SK-N-SH (cell line): Measurements from ENCODE around the gene FAM76A. TPM values are rescaled to one million over a fixed set of nuclear protein-coding genes. Genes with fewer than 3 reads are reported as not detected.

Source experiments
- CTCF ChIA-PET: fragments of 300-600, 350-600 bp; formaldehyde crosslinking; extraction: SDS; loops from one replicate; lab custom pipeline; 2021; lab: Yijun Ruan, JAX
- POLR2A ChIA-PET: fragments of 350-600 bp; sonication (Branson Sonifier 250); formaldehyde crosslinking; extraction: SDS; loops from one replicate; lab custom pipeline; 2020; ENCODE audit warnings: antibody characterized with exemption, inconsistent platforms; lab: Yijun Ruan, JAX
- DNase-seq: peaks from one replicate; pipeline ENCODE4 v3.0.0; 2012
- H2AFZ ChIP-seq: fragments of 200-600 bp; sonication (generic); 2 replicates; pipeline ENCODE4 v1.8.1; 2016; ENCODE audit warnings: antibody characterized with exemption, mild to moderate bottlenecking, low read depth
- H3F3A ChIP-seq: fragments of 200-600 bp; sonication (generic); replicated peaks from 2 replicates; pipeline ENCODE3; 2016; ENCODE audit warnings: antibody characterized with exemption, mild to moderate bottlenecking; ENCODE audit not compliant: insufficient read depth
- H3K27ac ChIP-seq, 2 experiments: fragments of 200-500 bp in 1 of 2; fragments of 200-600 bp in 1 of 2; sonication (Bioruptor generic) in 1 of 2; sonication (generic), shearing (Covaris generic) in 1 of 2; 2 replicates each; pipeline versions ENCODE4 v1.5.1 to v1.6.1; 2014 to 2016; ENCODE audit warnings: low read depth in 2 of 2, inconsistent platforms in 1 of 2, low read length in 1 of 2, mild to moderate bottlenecking in 1 of 2, mixed read lengths in 1 of 2
- H3K27me3 ChIP-seq: fragments of 200-600 bp; sonication (generic), shearing (Covaris generic); 2 replicates; pipeline ENCODE4 v1.6.1; 2016; ENCODE audit warnings: mixed run types; ENCODE audit not compliant: insufficient read depth
- H3K36me3 ChIP-seq, 2 experiments: fragments of 200-500 bp in 1 of 2; fragments of 200-600 bp in 1 of 2; sonication (Bioruptor generic) in 1 of 2; sonication (generic) in 1 of 2; replicated peaks in 1 of 2; 2 replicates each; pipeline versions ENCODE3 to v1.5.1; 2014 to 2016; ENCODE audit warnings: low read length in 1 of 2, mild to moderate bottlenecking in 1 of 2; ENCODE audit not compliant: insufficient read depth in 2 of 2, control insufficient read depth in 1 of 2
- H3K4me1 ChIP-seq, 2 experiments: fragments of 200-500 bp in 1 of 2; fragments of 200-600 bp in 1 of 2; sonication (Bioruptor generic) in 1 of 2; sonication (generic), shearing (Covaris generic) in 1 of 2; 2 replicates each; pipeline versions ENCODE4 v1.5.1 to v1.6.1; 2014 to 2016; ENCODE audit warnings: low read depth in 1 of 2, low read length in 1 of 2, mixed run types in 1 of 2; ENCODE audit not compliant: insufficient read depth in 2 of 2, control insufficient read depth in 1 of 2
- H3K4me2 ChIP-seq: fragments of 200-600 bp; sonication (generic), shearing (Covaris generic); 2 replicates; pipeline ENCODE4 v1.6.1; 2017; ENCODE audit warnings: mixed run types
- H3K4me3 ChIP-seq, 2 experiments: fragments of 200-500 bp in 1 of 2; fragments of 200-600 bp in 1 of 2; sonication (Bioruptor generic) in 1 of 2; sonication (generic), shearing (Covaris generic) in 1 of 2; 2 replicates each; pipeline versions ENCODE4 v1.5.1 to v1.8.1; 2014 to 2016; ENCODE audit warnings: low read depth in 2 of 2, inconsistent platforms in 1 of 2, low read length in 1 of 2, mild to moderate bottlenecking in 1 of 2, mixed read lengths in 1 of 2, moderate library complexity in 1 of 2
- H3K79me2 ChIP-seq: fragments of 200-600 bp; sonication (generic); 2 replicates; pipeline ENCODE4 v1.8.1; 2017; ENCODE audit warnings: mild to moderate bottlenecking; ENCODE audit not compliant: insufficient read depth
- H3K9ac ChIP-seq: fragments of 200-600 bp; sonication (generic); 2 replicates; pipeline ENCODE4 v1.6.1; 2017; ENCODE audit warnings: mixed run types
- H3K9me2 ChIP-seq: fragments of 200-600 bp; sonication (generic); 2 replicates; pipeline ENCODE4 v1.6.1; 2017; ENCODE audit warnings: mixed run types
- H3K9me3 ChIP-seq: fragments of 200-600 bp; sonication (generic); 2 replicates; pipeline ENCODE4 v1.6.1; 2017; ENCODE audit warnings: mixed run types, mild to moderate bottlenecking, moderate library complexity
- H4K20me1 ChIP-seq: fragments of 200-600 bp; sonication (generic); 2 replicates; pipeline ENCODE4 v1.6.1; 2017; ENCODE audit warnings: mild to moderate bottlenecking, mixed run types; ENCODE audit not compliant: insufficient read depth
- CHD2 ChIP-seq: fragments of 150-350 bp; IDR thresholded peaks from 2 replicates; pipeline ENCODE4 v1.6.1; 2018; ENCODE audit warnings: low read length; ENCODE audit not compliant: partially characterized antibody
- EP300 ChIP-seq, 2 experiments: IDR thresholded peaks; 2 replicates each; pipeline versions ENCODE4 v1.4.0 to v1.6.1; 2012; ENCODE audit warnings: borderline replicate concordance in 1 of 2, low read depth in 1 of 2, low read length in 1 of 2
- EZH2phosphoT487 ChIP-seq: fragments of 200-600 bp; sonication (generic); IDR thresholded peaks from 2 replicates; pipeline ENCODE4 v1.6.1; 2017; ENCODE audit warnings: low read depth, mixed run types, mild to moderate bottlenecking, antibody characterized with exemption, moderate library complexity, borderline replicate concordance
- FOXJ3 ChIP-seq: sonication (generic); formaldehyde crosslinking; IDR thresholded peaks from 2 replicates; pipeline ENCODE4 v1.5.1; 2020; ENCODE audit warnings: mild to moderate bottlenecking, missing genetic modification reagents
- GABPA ChIP-seq: IDR thresholded peaks from 2 replicates; pipeline ENCODE4 v1.4.0; 2012; ENCODE audit warnings: low read depth, mild to moderate bottlenecking
- GATA2 ChIP-seq: sonication (generic); formaldehyde crosslinking; IDR thresholded peaks from 2 replicates; pipeline ENCODE4 v1.5.0; 2020; ENCODE audit warnings: mild to moderate bottlenecking, missing genetic modification reagents
- JUND ChIP-seq: IDR thresholded peaks from 2 replicates; pipeline ENCODE4 v1.4.0; 2012
- MEF2A ChIP-seq: IDR thresholded peaks from 2 replicates; pipeline ENCODE4 v1.4.0; 2012; ENCODE audit warnings: low read depth, borderline replicate concordance
- MXI1 ChIP-seq: IDR thresholded peaks from 2 replicates; pipeline ENCODE4 v1.6.1; 2012; ENCODE audit warnings: mild to moderate bottlenecking, low read depth, low read length, improper control_type of control experiment
- NFIC ChIP-seq: IDR thresholded peaks from 2 replicates; pipeline ENCODE4 v1.4.0; 2012; ENCODE audit warnings: borderline replicate concordance
- RCOR1 ChIP-seq: fragments of 150-350 bp; IDR thresholded peaks from 2 replicates; pipeline ENCODE4 v1.6.1; 2017; ENCODE audit warnings: antibody characterized with exemption, low read length
- RFX5 ChIP-seq: IDR thresholded peaks from 2 replicates; pipeline ENCODE4 v1.6.1; 2012; ENCODE audit warnings: mild to moderate bottlenecking, improper control_type of control experiment, low read length
- TCF12 ChIP-seq: IDR thresholded peaks from 2 replicates; pipeline ENCODE4 v1.4.0; 2012
- YY1 ChIP-seq: IDR thresholded peaks from 2 replicates; pipeline ENCODE4 v1.4.0; 2012; ENCODE audit warnings: low read depth, mild to moderate bottlenecking
- WGBS: methylation state at CpG from one replicate; pipeline ENCODE4 v1.1.6; 2017; ENCODE audit warnings: low lambda C conversion rate; 5-methylcytosine and 5-hydroxymethylcytosine counted together
- polyA plus RNA-seq, 3 experiments: library from polyadenylated mRNA; depleted of rRNA; stranded (reverse); fragments of >200 nt; gene quantifications; 2 replicates each; pipeline ENCODE4 v1.2.3, GENCODE V29; 2012
- TF ChIP-seq, protein P1 (sequence below): IDR thresholded peaks from 2 replicates; pipeline ENCODE4 v1.4.0; 2012; ENCODE audit warnings: low read depth, borderline replicate concordance
- TF ChIP-seq, protein P2 (sequence below): fragments of 150-350 bp; IDR thresholded peaks from 2 replicates; pipeline ENCODE4 v1.6.1; 2017; ENCODE audit warnings: antibody characterized with exemption, low read length, low read depth, borderline replicate concordance
- TF ChIP-seq, protein P3 (sequence below): IDR thresholded peaks from 2 replicates; pipeline ENCODE4 v1.4.0; 2012; ENCODE audit warnings: low read depth, borderline replicate concordance
- TF ChIP-seq, protein P4 (sequence below): IDR thresholded peaks from 2 replicates; pipeline ENCODE4 v1.6.1; 2012; ENCODE audit warnings: mild to moderate bottlenecking, low read depth, low read length, moderate library complexity

Gene FAM76A
- polyA plus RNA-seq, 1 of the 3 experiments (the other 2 are of a cell fraction) = 2.9 TPM

DNA sequence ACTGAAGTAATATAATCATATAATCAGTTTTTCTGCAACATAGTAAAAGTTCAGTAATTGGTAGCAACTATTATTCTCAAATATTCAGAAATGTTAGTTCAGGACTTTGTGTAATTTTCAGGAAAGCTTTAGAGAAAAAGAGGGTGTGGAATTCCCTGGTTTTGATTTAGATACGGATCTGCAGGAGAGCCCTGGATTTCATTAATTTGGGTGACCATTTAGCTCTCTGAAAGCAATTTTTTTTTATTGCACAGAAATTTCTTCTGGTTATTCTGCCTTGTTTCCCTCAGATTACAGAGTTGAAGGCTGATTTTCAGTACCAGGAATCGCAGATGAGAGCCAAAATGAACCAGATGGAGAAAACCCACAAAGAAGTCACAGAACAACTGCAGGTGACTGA lies 33.5 kb downstream of the FAM76A start:
- H3K9me3 ChIP-seq = no peaks in the 10 kb centered on the region
- H3K4me3 ChIP-seq = no peak overlapping the region
- WGBS = 48% methylated on average over 2 of the region's 2 CpGs
- peak; percentile 64 for DNase-seq
- no peaks in the 10 kb centered on the region for H4K20me1 ChIP-seq
- POLR2A ChIA-PET = interaction anchor here (0.7 to 2.9 kb wide), 5 partner anchors 14 to 101 kb away, joined by 3 to 19 read pairs (median 5); partner anchors contain the start of genes FAM76A, IFI6, PPP1R8 and STX12
- H3K27me3 ChIP-seq = no peaks in the 10 kb centered on the region
- H3K9ac ChIP-seq = no peak overlapping the region
- peaks cover 0 to 16% of the 10 kb centered on the region in 2 experiments; a peak in 2 of 4 replicates for H3K4me1 ChIP-seq
- H3K27ac ChIP-seq = peak overlapping the region in 1 of 2 experiments; percentile 79; a peak in 2 of 4 replicates
- no peak overlapping the region for H2AFZ ChIP-seq
- TF ChIP-seq MEF2A (no peak), RFX5 (no peak), EZH2phosphoT487 (no peak), GATA2 (peak; percentile 83), JUND (no peak), NFIC (no peak), MXI1 (no peak), TCF12 (peak; percentile 54), EP300 (IDR thresholded peaks at IDR 0.05; ENCODE audit: borderline replicate concordance in 1 of 2, low read depth in 1 of 2, low read length in 1 of 2) (peak in 1 of 2 experiments; percentile 89; a peak in 2 of 4 replicates), YY1 (no peak), FOXJ3 (CRISPR knock-in tag) (0 out of 2 replicates have a peak, but pooled peaks have one; percentile 42), CHD2 (peak; percentile 83), GABPA (no peak), RCOR1 (peak; percentile 90)
- TF ChIP-seq, protein P1, sequence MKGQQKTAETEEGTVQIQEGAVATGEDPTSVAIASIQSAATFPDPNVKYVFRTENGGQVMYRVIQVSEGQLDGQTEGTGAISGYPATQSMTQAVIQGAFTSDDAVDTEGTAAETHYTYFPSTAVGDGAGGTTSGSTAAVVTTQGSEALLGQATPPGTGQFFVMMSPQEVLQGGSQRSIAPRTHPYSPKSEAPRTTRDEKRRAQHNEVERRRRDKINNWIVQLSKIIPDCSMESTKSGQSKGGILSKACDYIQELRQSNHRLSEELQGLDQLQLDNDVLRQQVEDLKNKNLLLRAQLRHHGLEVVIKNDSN = no peak
- TF ChIP-seq, protein P2, sequence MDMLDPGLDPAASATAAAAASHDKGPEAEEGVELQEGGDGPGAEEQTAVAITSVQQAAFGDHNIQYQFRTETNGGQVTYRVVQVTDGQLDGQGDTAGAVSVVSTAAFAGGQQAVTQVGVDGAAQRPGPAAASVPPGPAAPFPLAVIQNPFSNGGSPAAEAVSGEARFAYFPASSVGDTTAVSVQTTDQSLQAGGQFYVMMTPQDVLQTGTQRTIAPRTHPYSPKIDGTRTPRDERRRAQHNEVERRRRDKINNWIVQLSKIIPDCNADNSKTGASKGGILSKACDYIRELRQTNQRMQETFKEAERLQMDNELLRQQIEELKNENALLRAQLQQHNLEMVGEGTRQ = no peak
- TF ChIP-seq, protein P3, sequence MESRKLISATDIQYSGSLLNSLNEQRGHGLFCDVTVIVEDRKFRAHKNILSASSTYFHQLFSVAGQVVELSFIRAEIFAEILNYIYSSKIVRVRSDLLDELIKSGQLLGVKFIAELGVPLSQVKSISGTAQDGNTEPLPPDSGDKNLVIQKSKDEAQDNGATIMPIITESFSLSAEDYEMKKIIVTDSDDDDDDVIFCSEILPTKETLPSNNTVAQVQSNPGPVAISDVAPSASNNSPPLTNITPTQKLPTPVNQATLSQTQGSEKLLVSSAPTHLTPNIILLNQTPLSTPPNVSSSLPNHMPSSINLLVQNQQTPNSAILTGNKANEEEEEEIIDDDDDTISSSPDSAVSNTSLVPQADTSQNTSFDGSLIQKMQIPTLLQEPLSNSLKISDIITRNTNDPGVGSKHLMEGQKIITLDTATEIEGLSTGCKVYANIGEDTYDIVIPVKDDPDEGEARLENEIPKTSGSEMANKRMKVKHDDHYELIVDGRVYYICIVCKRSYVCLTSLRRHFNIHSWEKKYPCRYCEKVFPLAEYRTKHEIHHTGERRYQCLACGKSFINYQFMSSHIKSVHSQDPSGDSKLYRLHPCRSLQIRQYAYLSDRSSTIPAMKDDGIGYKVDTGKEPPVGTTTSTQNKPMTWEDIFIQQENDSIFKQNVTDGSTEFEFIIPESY = no peak
- TF ChIP-seq, protein P4, sequence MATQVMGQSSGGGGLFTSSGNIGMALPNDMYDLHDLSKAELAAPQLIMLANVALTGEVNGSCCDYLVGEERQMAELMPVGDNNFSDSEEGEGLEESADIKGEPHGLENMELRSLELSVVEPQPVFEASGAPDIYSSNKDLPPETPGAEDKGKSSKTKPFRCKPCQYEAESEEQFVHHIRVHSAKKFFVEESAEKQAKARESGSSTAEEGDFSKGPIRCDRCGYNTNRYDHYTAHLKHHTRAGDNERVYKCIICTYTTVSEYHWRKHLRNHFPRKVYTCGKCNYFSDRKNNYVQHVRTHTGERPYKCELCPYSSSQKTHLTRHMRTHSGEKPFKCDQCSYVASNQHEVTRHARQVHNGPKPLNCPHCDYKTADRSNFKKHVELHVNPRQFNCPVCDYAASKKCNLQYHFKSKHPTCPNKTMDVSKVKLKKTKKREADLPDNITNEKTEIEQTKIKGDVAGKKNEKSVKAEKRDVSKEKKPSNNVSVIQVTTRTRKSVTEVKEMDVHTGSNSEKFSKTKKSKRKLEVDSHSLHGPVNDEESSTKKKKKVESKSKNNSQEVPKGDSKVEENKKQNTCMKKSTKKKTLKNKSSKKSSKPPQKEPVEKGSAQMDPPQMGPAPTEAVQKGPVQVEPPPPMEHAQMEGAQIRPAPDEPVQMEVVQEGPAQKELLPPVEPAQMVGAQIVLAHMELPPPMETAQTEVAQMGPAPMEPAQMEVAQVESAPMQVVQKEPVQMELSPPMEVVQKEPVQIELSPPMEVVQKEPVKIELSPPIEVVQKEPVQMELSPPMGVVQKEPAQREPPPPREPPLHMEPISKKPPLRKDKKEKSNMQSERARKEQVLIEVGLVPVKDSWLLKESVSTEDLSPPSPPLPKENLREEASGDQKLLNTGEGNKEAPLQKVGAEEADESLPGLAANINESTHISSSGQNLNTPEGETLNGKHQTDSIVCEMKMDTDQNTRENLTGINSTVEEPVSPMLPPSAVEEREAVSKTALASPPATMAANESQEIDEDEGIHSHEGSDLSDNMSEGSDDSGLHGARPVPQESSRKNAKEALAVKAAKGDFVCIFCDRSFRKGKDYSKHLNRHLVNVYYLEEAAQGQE = no peak
- H3F3A ChIP-seq = peaks cover 4% of the 10 kb centered on the region
- CTCF ChIA-PET = interaction anchor here (0.8 to 3.3 kb wide), 5 partner anchors 9 to 115 kb away, joined by 3 to 13 read pairs (median 6); partner anchors contain the start of gene STX12
- H3K36me3 ChIP-seq = peaks cover 0 to 38% of the 10 kb centered on the region in 2 experiments
- H3K4me2 ChIP-seq = no peak overlapping the region
- no peaks in the 10 kb centered on the region for H3K79me2 ChIP-seq
- H3K9me2 ChIP-seq = no peaks in the 10 kb centered on the region
